Ascending aorta (tissue), 2 donors: ENCODE data around the gene CCDC188. TPM values are rescaled to one million over a fixed set of nuclear protein-coding genes. Genes with fewer than 3 reads are reported as not detected.
"Not testable (repeated sequence)": the region's sequence is repeated elsewhere in the genome, so short reads cannot be mapped to it uniquely, and the experiment has no call there.

Experiments used
- DNase-seq, 2 donors: peaks; one replicate each; pipeline ENCODE4 v3.0.0-alpha.2; 2019; ENCODE audit warnings: low spot score in 2 of 2
- H3K27ac ChIP-seq, 2 donors: fragments of 200-600 bp; sonication (generic); one replicate each; pipeline ENCODE4 v1.5.1; 2016 to 2017; ENCODE audit warnings: mild to moderate bottlenecking in 1 of 2
- H3K27me3 ChIP-seq: fragments of 200-600 bp; sonication (generic); one replicate; pipeline ENCODE4 v1.5.1; 2017
- H3K36me3 ChIP-seq, 2 donors: fragments of 200-600 bp; sonication (generic); one replicate each; pipeline ENCODE4 v1.5.1; 2016
- H3K4me1 ChIP-seq, 2 donors: fragments of 200-600 bp; sonication (generic); one replicate each; pipeline ENCODE4 v1.5.1; 2016 to 2017; ENCODE audit warnings: mild to moderate bottlenecking in 1 of 2
- H3K4me3 ChIP-seq, 2 donors: fragments of 200-600 bp; sonication (generic); one replicate each; pipeline ENCODE4 v1.5.1; 2016 to 2017; ENCODE audit warnings: mild to moderate bottlenecking in 1 of 2
- H3K9me3 ChIP-seq, 2 donors: fragments of 200-600 bp; sonication (generic); one replicate each; pipeline ENCODE4 v1.5.1; 2016
- intact Hi-C: fragments of 100-400 bp; cut with DNase I; formaldehyde crosslinking; loops from one replicate; pipeline ENCODE4 v1.15.1; 2023
- total RNA-seq: library from RNA; depleted of rRNA; stranded (reverse); fragments of >200 nt; gene quantifications from one replicate; pipeline ENCODE4 v1.1.0, GENCODE V29; 2016
- TF ChIP-seq, protein P1 (sequence below), 3 experiments: fragments of 200-600 bp in 2 of 3; fragments of 450-650 bp in 1 of 3; sonication (generic) in 2 of 3; IDR thresholded peaks; one replicate each; pipeline ENCODE4 v1.5.1; 2016 to 2019; ENCODE audit warnings: antibody characterized with exemption in 3 of 3, mild to moderate bottlenecking in 1 of 3, moderate library complexity in 1 of 3

The CCDC188 gene
- total RNA-seq, 1 donor from 2014 or later = not detected

- H3K4me3 ChIP-seq = no peak overlapping the region
- intact Hi-C loops = no loop called here
- H3K9me3 ChIP-seq = no peaks in the 10 kb centered on the region
- DNase-seq = no peak
- H3K4me1 ChIP-seq = no peaks in the 10 kb centered on the region
- H3K27me3 ChIP-seq = no peaks in the 10 kb centered on the region
- no peak overlapping the region for H3K27ac ChIP-seq
- TF ChIP-seq, protein P1, sequence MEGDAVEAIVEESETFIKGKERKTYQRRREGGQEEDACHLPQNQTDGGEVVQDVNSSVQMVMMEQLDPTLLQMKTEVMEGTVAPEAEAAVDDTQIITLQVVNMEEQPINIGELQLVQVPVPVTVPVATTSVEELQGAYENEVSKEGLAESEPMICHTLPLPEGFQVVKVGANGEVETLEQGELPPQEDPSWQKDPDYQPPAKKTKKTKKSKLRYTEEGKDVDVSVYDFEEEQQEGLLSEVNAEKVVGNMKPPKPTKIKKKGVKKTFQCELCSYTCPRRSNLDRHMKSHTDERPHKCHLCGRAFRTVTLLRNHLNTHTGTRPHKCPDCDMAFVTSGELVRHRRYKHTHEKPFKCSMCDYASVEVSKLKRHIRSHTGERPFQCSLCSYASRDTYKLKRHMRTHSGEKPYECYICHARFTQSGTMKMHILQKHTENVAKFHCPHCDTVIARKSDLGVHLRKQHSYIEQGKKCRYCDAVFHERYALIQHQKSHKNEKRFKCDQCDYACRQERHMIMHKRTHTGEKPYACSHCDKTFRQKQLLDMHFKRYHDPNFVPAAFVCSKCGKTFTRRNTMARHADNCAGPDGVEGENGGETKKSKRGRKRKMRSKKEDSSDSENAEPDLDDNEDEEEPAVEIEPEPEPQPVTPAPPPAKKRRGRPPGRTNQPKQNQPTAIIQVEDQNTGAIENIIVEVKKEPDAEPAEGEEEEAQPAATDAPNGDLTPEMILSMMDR (IDR thresholded peaks at IDR 0.05) = no peak
- H3K36me3 ChIP-seq = no peaks in the 10 kb centered on the region
Observed at GRCh38 chr22:20165913-20166312, 15.1 kb upstream of the CCDC188 start.

GRCh38 chr22:20165421-20165820 is 14.6 kb upstream of the CCDC188 start:
- Histone ChIP-seq H3K9me3 (no peaks in the 10 kb centered on the region), H3K27ac (no peak overlapping the region), H3K36me3 (no peaks in the 10 kb centered on the region), H3K27me3 (no peaks in the 10 kb centered on the region), H3K4me1 (no peaks in the 10 kb centered on the region), H3K4me3 (no peak overlapping the region)
- DNase-seq = no peak
- intact Hi-C loops = no loop called here
- TF ChIP-seq, protein P1 (IDR thresholded peaks at IDR 0.05) = no peak

DNA sequence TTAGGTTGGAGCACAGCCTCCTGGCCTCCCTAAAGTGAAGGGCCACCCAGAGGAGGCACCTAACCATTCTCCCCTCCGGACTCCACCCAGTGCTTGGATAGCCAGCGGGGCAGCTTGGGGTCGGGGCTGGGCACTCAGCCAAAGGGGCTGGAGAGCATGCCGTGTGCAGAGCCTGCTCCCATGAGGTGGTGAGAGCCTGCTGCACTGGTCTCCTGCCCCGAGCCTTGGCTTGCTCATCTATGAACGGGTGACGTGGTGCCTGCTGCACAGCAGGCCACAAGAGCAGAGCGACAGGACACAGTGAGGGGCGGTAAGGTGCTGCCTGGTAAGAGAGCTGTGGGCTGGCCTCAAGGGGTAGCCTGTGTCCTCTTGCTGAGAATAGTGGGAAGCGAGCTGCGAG is 14.0 kb upstream of the CCDC188 start:
- intact Hi-C loops = no loop called here
- Histone ChIP-seq H3K4me3 (no peak overlapping the region), H3K4me1 (no peaks in the 10 kb centered on the region)

GRCh38 chr22:20160041-20160440 is 9.2 kb upstream of the CCDC188 start:
- no peak overlapping the region for H3K27ac ChIP-seq

More for the DNA sequence above, 14.0 kb upstream of the CCDC188 start:
- Histone ChIP-seq H3K9me3 (no peaks in the 10 kb centered on the region), H3K27me3 (no peaks in the 10 kb centered on the region), H3K36me3 (no peaks in the 10 kb centered on the region), H3K27ac (no peak overlapping the region)
- no peak for DNase-seq
- TF ChIP-seq, protein P1 (IDR thresholded peaks at IDR 0.05) = no peak

GRCh38 chr22:20159531-20159930 is 8.7 kb upstream of the CCDC188 start:
- H3K36me3 ChIP-seq, H3K4me3 ChIP-seq, H3K27ac ChIP-seq, intact Hi-C loops, DNase-seq, H3K4me1 ChIP-seq, H3K9me3 ChIP-seq, H3K27me3 ChIP-seq: not testable (repeated sequence)

More at GRCh38 chr22:20160041-20160440, 9.2 kb upstream of the CCDC188 start:
- H3K36me3 ChIP-seq = no peaks in the 10 kb centered on the region
- intact Hi-C loops = no loop called here
- no peak for DNase-seq
- no peaks in the 10 kb centered on the region for H3K4me1 ChIP-seq
- TF ChIP-seq, protein P1 (IDR thresholded peaks at IDR 0.05) = no peak
- H3K9me3 ChIP-seq = no peaks in the 10 kb centered on the region
- no peaks in the 10 kb centered on the region for H3K27me3 ChIP-seq
- H3K4me3 ChIP-seq = no peak overlapping the region

- TF ChIP-seq, protein P1 (IDR thresholded peaks at IDR 0.05) = no peak
- no peak for DNase-seq
- no peaks in the 10 kb centered on the region for H3K9me3 ChIP-seq
- H3K4me3 ChIP-seq = no peak overlapping the region
- H3K4me1 ChIP-seq = no peaks in the 10 kb centered on the region
- intact Hi-C loops = no loop called here
- peaks cover 2% of the 10 kb centered on the region for H3K27me3 ChIP-seq
- no peaks in the 10 kb centered on the region for H3K36me3 ChIP-seq
- H3K27ac ChIP-seq = no peak overlapping the region
Observed at GRCh38 chr22:20159076-20159475, 8.2 kb upstream of the CCDC188 start.
